Upper lobe of left lung (tissue), 6 donors: ENCODE data around the gene APOL3. TPM values are rescaled to one million over a fixed set of nuclear protein-coding genes. Genes with fewer than 3 reads are reported as not detected.
"Not testable (repeated sequence)": the region's sequence is repeated elsewhere in the genome, so short reads cannot be mapped to it uniquely, and the experiment has no call there.

Source experiments
- ATAC-seq, 2 donors: fragments of 200-7000 bp; cut with Tn5 transposase; one replicate each; pipeline ENCODE4 v1.9.1; 2022; ENCODE audit warnings: mild to moderate bottlenecking in 2 of 2, moderate library complexity in 2 of 2; ENCODE audit not compliant: low FRiP score in 2 of 2
- DNase-seq, 2 donors: peaks; one replicate each; pipeline ENCODE4 v3.0.0-alpha.2; 2019 to 2020
- H3K27ac ChIP-seq, 4 donors: fragments of 200-600 bp; sonication (generic); one replicate each; pipeline ENCODE4 v1.5.1; 2016 to 2019
- H3K27me3 ChIP-seq, 4 donors: fragments of 200-600 bp; sonication (generic); one replicate each; pipeline ENCODE4 v1.5.1; 2017 to 2019
- H3K36me3 ChIP-seq, 4 donors: fragments of 200-600 bp; sonication (generic); one replicate each; pipeline ENCODE4 v1.5.1; 2016 to 2019
- H3K4me1 ChIP-seq, 4 donors: fragments of 200-600 bp; sonication (generic); one replicate each; pipeline ENCODE4 v1.5.1; 2018 to 2019
- H3K4me3 ChIP-seq, 4 donors: fragments of 200-600 bp; sonication (generic); one replicate each; pipeline ENCODE4 v1.5.1; 2017 to 2019; ENCODE audit warnings: mild to moderate bottlenecking in 2 of 4, moderate library complexity in 1 of 4
- H3K9me3 ChIP-seq, 4 donors: fragments of 200-600 bp; sonication (generic); one replicate each; pipeline ENCODE4 v1.5.1; 2018 to 2019
- EP300 ChIP-seq, 4 donors: sonication (generic); formaldehyde crosslinking; IDR thresholded peaks; one replicate each; pipeline ENCODE4 v1.5.1; 2017; ENCODE audit warnings: antibody characterized with exemption in 4 of 4, control low read depth in 2 of 4
- POLR2A ChIP-seq, 4 donors: fragments of 450-650 bp; IDR thresholded peaks; one replicate each; pipeline ENCODE4 v1.5.1; 2016 to 2017; ENCODE audit warnings: antibody characterized with exemption in 4 of 4, mild to moderate bottlenecking in 2 of 4
- POLR2AphosphoS5 ChIP-seq, 2 donors: sonication (generic); formaldehyde crosslinking; IDR thresholded peaks; one replicate each; pipeline ENCODE4 v1.5.1; 2017; ENCODE audit warnings: antibody characterized with exemption in 2 of 2
- WGBS, 2 donors: methylation state at CpG; one replicate each; pipeline ENCODE4 v1.1.5; 2017 to 2018; 5-methylcytosine and 5-hydroxymethylcytosine counted together
- total RNA-seq, 6 donors: library from RNA; depleted of rRNA in 4 of 6; stranded (reverse); fragments of >200 nt in 4 of 6; gene quantifications; one replicate each; pipeline versions ENCODE4 v1.1.0 to v1.2.1, GENCODE V29; 2016 to 2021
- TF ChIP-seq, protein P1 (sequence below), 6 experiments: fragments of 450-650 bp in 4 of 6; fragments of 200-600 bp in 2 of 6; sonication (generic) in 2 of 6; IDR thresholded peaks; one replicate each; pipeline ENCODE4 v1.5.1; 2016 to 2019; ENCODE audit warnings: antibody characterized with exemption in 6 of 6
- donor health status: DM: no; HTN: no; CAD: no; lungs with moderate emphysema.
- donor health status: DM: no; HTN: yes; CAD: no; lungs with severe emphysema.

The APOL3 gene
- total RNA-seq, 6 donors from 2014 or later = 40.4 to 88.0 (median 54.5) TPM

DNA sequence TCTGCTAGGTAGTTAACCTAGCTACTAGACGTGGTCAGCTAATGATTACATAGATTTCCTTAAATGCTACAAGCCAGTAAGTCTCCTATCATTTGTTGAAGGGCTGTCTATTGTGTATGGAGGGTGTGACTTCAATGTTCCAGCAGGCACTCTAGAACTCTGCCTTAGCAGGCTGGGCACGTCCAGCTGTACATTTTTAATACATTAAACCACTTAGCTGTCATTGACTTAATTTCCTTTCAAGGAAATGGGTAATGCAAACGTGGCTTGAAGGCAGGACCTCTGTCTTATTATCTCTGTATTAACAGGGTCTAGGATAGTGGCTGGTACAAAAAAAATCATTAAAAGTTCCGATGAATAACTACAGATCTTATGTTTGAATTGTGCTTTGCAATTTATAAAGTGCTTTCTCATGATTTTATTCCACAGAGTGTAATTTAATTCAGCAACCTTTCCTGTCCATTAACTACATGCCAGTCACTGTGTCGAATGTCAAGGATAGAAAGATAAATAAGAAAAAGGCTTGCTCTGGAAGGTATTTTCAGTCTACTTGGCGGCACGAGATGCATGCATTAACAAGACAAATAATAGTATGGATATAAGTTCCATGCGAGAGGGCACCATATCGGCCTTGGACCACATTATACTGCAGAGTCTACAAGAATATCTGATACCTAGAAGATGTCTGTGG lies 60.3 kb downstream of the APOL3 start:
- H3K36me3 ChIP-seq = no peaks in the 10 kb centered on the region
- no peak overlapping the region for H3K4me3 ChIP-seq
- ATAC-seq (no peak), DNase-seq (no peak)
- H3K27me3 ChIP-seq = no peaks in the 10 kb centered on the region
- H3K4me1 ChIP-seq = no peaks in the 10 kb centered on the region
- H3K27ac ChIP-seq = no peak overlapping the region
- TF ChIP-seq, protein P1, sequence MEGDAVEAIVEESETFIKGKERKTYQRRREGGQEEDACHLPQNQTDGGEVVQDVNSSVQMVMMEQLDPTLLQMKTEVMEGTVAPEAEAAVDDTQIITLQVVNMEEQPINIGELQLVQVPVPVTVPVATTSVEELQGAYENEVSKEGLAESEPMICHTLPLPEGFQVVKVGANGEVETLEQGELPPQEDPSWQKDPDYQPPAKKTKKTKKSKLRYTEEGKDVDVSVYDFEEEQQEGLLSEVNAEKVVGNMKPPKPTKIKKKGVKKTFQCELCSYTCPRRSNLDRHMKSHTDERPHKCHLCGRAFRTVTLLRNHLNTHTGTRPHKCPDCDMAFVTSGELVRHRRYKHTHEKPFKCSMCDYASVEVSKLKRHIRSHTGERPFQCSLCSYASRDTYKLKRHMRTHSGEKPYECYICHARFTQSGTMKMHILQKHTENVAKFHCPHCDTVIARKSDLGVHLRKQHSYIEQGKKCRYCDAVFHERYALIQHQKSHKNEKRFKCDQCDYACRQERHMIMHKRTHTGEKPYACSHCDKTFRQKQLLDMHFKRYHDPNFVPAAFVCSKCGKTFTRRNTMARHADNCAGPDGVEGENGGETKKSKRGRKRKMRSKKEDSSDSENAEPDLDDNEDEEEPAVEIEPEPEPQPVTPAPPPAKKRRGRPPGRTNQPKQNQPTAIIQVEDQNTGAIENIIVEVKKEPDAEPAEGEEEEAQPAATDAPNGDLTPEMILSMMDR (IDR thresholded peaks at IDR 0.05) = no peak
- TF ChIP-seq POLR2A (IDR thresholded peaks at IDR 0.05) (no peak), POLR2AphosphoS5 (IDR thresholded peaks at IDR 0.05) (no peak), EP300 (IDR thresholded peaks at IDR 0.05) (no peak)
- H3K9me3 ChIP-seq = no peaks in the 10 kb centered on the region
- 76 to 81% methylated on average over 9 of the region's 9 CpGs for WGBS, 2 donors

DNA sequence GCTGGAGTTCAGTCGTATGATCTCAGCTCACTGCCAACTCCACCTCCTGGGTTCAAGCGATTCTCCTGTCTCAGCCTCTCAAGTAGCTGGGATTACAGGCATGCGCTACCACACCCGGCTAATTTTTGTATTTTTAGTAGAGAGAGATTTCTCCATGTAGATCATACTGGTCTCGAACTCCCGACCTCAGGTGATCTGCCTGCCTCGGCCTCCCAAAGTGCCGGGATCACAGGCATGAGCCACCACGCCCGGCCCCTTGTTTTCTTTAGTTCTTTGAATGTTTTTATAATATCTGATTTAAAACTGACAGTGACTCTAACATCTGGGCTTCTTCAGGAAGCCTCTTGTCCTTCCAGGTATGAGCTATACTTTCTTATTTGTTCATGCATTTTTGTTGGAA lies 61.0 kb downstream of the APOL3 start:
- not testable (repeated sequence) for H3K9me3 ChIP-seq
- 93% methylated on average over 10 of the region's 10 CpGs for WGBS, 2 donors

DNA sequence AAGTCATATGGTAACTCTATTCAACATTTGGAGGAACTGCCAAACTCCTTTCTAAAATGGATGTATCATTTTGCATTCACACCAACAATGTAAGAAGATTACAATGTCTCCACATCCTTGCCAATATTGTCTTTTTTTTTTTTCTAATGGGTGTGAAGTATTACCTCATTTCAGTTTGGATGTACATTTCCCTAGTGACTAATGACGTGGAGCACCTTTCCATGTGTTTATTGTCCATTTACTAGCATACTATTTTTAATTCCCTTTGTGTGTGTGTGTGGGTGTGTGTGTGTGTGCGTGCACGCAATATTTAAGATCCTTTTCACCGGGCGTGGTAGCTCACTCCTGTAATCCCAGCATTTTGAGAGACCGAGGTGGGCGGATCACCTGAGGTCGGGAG lies 62.7 kb downstream of the APOL3 start:
- Histone ChIP-seq H3K27me3 (no peaks in the 10 kb centered on the region), H3K36me3 (no peaks in the 10 kb centered on the region), H3K4me1 (no peaks in the 10 kb centered on the region), H3K9me3 (no peaks in the 10 kb centered on the region), H3K4me3 (no peak overlapping the region), H3K27ac (no peak overlapping the region)
- no peak for ATAC-seq
- DNase-seq = no peak
- 85 to 86% methylated on average over 8 of the region's 8 CpGs for WGBS, 2 donors
- no peak for TF ChIP-seq POLR2AphosphoS5 (IDR thresholded peaks at IDR 0.05)

More for the DNA sequence above, 61.0 kb downstream of the APOL3 start:
- not testable (repeated sequence) for H3K27me3 ChIP-seq, H3K36me3 ChIP-seq, ATAC-seq, H3K4me3 ChIP-seq, H3K27ac ChIP-seq, DNase-seq, H3K4me1 ChIP-seq

DNA sequence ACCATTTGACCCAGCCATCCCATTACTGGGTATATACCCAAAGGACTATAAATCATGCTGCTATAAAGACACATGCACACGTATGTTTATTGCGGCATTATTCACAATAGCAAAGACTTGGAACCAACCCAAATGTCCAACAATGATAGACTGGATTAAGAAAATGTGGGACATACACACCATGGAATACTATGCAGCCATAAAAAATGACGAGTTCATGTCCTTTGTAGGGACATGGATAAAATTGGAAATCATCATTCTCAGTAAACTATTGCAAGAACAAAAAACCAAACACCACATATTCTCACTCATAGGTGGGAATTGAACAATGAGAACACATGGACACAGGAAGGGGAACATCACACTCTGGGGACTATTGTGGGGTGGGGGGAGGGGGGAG lies 69.8 kb downstream of the APOL3 start:
- not testable (repeated sequence) for H3K4me3 ChIP-seq, H3K4me1 ChIP-seq, H3K27ac ChIP-seq, H3K27me3 ChIP-seq, ATAC-seq, H3K36me3 ChIP-seq, DNase-seq, H3K9me3 ChIP-seq
- WGBS, 2 donors = 67 to 83% methylated on average over 1 of the region's 3 CpGs

Other genes with a start within 250 kb of the APOL3 start
- gene RBFOX2, start 131.9 kb downstream of the APOL3 start, total RNA-seq = 10 to 100 TPM; 47.8 to 86.4 (median 54.5) TPM
- 10 to 100 TPM in 3 of 6 donors, 1 to 10 TPM in 3; 5.4 to 24.7 (median 10.2) TPM for gene APOL4, start 41.1 kb upstream of the APOL3 start, total RNA-seq
- gene APOL2, start 78.8 kb upstream of the APOL3 start, total RNA-seq = 10 to 100 TPM; 32.8 to 76.5 (median 52.6) TPM
- 10 to 100 TPM; 31.9 to 90.5 (median 52.0) TPM for gene APOL1, start 92.4 kb upstream of the APOL3 start, total RNA-seq
- gene MYH9, start 227.2 kb upstream of the APOL3 start, total RNA-seq = 100 to 1,000 TPM; 486 to 925 (median 599) TPM